HG02588 (cell line): ENCODE measurements around the gene YTHDF1.

ENCODE experiments used
- ATAC-seq: cut with Tn5 transposase; IDR thresholded peaks from one replicate; pipeline ENCODE4 v1.9.1; 2021; ENCODE audit warnings: mild to moderate bottlenecking, moderate library complexity; ENCODE audit not compliant: unreplicated experiment

Gene YTHDF1

DNA sequence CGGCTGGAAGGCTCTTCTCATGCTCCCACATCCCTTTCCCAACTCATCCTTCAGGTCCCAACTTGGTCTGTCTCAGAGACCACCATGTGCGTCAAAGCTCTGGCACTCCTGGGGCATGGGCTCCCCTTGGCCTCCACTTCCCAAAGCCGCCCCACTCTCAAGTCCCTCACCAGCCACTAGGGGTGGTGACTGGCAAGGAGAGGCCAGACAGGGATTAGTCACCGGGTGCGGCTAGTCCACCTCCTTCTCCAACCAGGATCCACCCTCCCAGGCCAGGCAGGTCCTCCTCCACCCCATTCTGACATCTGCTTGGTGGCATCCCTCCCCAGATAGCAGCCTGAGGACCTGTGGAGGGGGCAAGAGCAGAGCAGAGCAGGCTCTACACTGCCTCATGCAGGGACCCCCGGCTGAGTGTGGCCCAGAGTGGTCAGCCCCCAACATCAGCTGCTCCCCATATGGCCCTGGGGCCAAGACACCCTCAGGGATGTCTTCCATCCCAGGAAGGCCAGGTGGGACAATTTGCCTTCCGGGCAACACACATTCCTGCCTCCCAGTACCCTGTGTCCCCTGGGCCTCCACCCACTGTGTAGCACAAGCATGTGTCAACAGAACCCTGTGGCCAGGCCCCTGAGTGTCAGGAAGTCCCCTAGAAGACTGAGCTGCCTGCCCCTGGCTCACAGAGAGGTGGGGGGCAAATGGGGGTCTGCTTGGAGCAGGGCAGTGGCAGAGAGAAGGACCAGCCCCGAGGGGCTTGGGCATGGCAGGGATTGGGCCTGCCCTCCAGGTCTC lies 29.2 kb downstream of the YTHDF1 start:
- no peak for ATAC-seq

- ATAC-seq, result no peak
Observed at GRCh38 chr20:63186084-63186483, 29.8 kb downstream of the YTHDF1 start.

- ATAC-seq, result no peak
Observed at GRCh38 chr20:63185215-63185796, 30.6 kb downstream of the YTHDF1 start.

- ATAC-seq, result no peak
Observed at GRCh38 chr20:63183422-63184146, 32.3 kb downstream of the YTHDF1 start.

DNA sequence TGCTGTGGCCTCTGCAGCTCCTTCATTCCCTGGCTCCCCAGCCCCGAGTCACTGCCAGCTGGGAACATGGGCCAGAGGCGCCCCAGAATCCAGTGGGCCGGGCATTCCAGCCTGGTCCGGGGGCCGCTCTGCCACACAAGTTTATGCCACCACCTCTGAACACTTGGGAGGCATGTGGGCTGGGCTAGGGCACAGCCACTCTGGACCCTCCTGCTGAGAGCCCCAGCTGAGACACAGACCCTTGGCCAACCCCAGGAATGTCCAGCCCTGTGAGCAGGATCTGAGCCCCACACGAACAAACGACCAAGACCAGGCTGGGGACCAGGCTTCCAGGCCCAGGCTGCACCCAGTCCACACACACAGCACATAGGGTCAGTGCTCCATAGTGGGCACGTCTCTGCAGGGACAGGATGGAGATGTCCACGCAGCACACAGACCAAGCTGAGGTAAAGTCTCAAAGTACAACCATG lies 33.0 kb downstream of the YTHDF1 start:
- no peak for ATAC-seq

DNA sequence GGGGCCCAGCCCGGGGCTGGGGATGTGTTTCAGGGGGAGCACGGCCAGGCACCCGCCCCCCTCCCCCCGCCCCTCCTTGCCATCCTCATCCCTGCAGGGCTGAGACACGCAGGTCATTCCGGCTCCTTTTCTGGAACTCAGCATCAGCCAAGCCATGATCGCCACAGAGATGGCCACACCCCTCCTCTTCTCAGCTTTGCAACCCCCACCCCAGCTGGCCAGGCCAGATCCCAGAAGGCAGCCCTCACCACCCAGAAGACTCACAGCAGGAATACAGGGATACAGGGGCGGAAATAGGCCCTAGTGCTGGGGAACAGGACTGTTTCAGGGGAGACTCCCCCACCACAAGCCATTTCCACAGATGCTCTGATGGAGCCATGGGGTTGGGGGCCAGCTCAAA lies 33.5 kb downstream of the YTHDF1 start:
- no peak for ATAC-seq

- no peak for ATAC-seq
Observed at GRCh38 chr20:63181226-63181625, 34.7 kb downstream of the YTHDF1 start.

DNA sequence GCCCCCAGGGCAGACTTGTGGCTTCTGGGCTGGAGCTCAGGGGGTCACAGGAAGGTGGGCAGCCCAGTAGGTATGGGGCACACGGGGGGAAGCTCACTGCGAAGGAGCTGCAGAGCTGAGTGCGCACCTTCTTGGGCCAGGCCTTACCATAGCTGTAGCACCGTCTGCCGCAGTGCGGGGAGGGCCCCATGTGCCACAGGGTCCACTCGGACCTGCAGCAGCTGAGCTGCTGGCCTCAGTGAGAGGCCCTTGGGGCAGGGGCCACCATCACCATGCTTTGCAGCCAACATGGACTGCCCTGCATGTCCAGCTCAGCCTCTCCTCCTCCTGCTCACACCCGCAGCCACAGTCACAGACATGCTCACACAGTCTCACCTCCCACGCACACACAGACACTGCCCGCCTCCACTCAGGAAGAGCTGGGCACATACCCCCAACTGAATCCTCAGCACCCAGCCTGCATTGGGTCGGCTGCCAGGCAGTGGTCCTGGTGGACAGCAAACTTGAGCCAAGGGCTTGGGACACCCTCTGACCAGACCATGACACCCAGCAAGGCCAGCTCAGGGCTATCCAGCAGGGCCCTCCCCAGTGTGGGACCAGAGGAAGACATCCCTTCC lies 35.3 kb downstream of the YTHDF1 start:
- ATAC-seq, result no peak

- no peak for ATAC-seq
Observed at GRCh38 chr20:63179687-63180568, 36.0 kb downstream of the YTHDF1 start.

DNA sequence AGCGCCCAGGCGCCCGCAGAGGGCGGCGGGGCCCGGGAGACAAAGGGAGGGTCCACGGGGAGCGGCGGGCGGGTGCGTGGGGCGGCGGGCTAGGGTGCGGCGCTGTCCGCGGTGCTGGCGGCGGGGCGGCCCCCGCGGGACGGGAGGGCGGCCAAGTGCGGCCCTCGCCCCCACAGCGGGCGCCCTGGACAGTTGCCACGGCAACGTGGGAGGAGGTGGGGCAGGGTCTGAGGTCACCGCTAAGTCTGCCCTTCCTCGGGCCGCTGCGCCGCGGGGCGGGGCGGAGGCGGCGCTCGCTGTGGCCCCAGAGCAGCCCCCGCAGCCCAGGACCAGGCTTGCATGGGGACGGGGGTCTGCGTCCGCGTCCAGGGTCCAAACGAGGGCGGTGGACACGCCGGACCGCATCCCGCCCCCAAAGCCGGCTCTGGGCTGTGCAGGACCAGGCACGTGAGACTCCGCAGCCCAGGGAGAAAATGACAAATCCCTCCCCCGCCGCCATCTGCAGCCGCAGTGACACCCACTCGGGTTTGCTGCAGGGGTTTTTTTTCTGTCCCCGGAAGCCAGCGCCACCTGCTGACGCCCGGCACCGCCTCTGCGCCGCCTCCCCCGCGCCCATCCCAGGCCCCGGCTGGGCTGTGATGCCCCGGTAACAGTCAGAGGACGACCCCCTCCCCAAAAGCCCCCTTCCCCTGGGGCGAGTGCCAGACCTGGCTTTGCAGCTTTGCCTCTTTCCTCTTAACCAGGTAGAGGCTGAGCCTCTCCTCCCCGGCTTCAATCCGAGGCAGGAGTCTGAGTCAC lies 36.8 kb downstream of the YTHDF1 start:
- no peak for ATAC-seq

DNA sequence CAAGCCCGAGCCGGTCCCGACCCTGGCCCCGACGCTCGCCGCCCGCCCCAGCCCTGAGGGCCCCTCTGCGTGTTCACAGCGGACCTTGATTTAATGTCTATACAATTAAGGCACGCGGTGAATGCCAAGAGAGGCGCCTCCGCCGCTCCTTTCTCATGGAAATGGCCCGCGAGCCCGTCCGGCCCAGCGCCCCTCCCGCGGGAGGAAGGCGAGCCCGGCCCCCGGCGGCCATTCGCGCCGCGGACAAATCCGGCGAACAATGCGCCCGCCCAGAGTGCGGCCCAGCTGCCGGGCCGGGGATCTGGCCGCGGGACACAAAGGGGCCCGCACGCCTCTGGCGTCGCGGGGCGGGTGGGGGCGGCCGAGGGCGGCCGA lies 37.5 kb downstream of the YTHDF1 start:
- no peak for ATAC-seq

DNA sequence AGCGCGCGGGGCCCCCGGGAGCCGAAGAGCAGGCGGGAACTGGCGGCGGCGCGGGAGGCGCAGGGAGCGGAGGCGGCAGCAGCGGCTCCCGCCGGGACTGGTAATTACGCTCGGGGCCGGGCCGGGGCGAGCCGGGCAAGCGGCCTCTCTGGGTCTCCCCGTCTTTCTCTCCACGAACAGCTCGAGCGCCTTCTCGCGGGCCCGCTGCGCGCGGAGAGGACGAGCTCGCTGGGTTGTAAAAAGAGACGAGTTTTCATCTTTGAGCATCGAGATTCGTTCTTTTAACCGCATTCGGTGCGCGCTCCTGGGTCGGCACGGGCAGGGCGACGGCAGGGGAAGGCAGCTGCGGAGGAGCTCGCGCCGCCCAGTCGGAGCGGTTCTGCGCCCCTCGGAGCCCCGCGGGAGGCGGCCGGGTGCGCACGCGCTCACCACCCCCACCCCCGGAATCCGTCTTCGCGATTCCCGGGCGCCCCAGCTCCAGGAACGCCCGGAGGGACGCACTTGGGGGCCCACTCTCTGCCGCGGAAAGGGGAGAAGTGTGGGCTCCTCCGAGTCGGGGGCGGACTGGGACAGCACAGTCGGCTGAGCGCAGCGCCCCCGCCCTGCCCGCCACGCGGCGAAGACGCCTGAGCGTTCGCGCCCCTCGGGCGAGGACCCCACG lies 38.0 kb downstream of the YTHDF1 start:
- ATAC-seq, result no peak

GRCh38 chr20:63177134-63177784 lies 38.7 kb downstream of the YTHDF1 start:
- no peak for ATAC-seq

- no peak for ATAC-seq
Observed at GRCh38 chr20:63176427-63177133, 39.4 kb downstream of the YTHDF1 start.

DNA sequence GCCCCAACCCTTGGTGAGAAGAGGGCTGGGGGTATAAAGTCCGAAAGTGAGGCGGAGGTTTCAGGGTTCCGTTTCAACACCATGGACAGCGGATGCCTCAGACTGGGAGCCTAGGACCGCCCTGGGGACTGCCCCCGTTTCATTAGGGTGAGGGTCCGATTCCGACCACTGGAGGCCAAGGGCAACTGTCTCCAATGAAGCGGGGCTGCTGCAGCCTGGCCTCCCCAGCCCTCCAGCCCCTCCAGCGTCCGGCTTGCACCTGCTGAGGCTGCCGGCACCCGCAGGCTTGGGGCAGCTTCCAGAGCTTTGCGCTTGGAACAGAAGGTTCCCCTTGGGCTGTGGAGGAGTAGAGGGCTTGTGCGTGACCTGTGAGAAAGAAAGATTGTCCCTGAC lies 39.9 kb downstream of the YTHDF1 start:
- ATAC-seq, result no peak

GRCh38 chr20:63175038-63175895 lies 40.7 kb downstream of the YTHDF1 start:
- ATAC-seq, result no peak
